H1 (cell line): ENCODE measurements around the gene FRMD4A. TPM values are rescaled to one million over a fixed set of nuclear protein-coding genes. Genes with fewer than 3 reads are reported as not detected.

Experiments
- CTCF ChIA-PET: fragments of 300-600 bp; sonication (Branson Sonifier 250); formaldehyde crosslinking; loops from one replicate; lab custom pipeline; 2021; ENCODE audit not compliant: partially characterized antibody; lab: Charles Lee
- POLR2A ChIA-PET: fragments of 300-600 bp; sonication (Branson Sonifier 250); formaldehyde crosslinking; loops from one replicate; lab custom pipeline; 2021; ENCODE audit warnings: inconsistent platforms; ENCODE audit not compliant: partially characterized antibody; lab: Charles Lee
- DNase-seq, 2 experiments: peaks; one replicate each; pipeline versions ENCODE4 v3.0.0 to v3.0.0-alpha.2; 2010 to 2022; ENCODE audit warnings: low spot score in 2 of 2, low read depth in 1 of 2, mixed read lengths in 1 of 2
- FAIRE-seq: peaks from 2 replicates; lab custom pipeline; 2011; peaks lifted over from hg19 to GRCh38; lab: Jason Lieb, UNC
- H2AFZ ChIP-seq: 2 replicates; pipeline ENCODE4 v1.8.1; 2012; ENCODE audit warnings: low read length, inconsistent platforms
- H2AK5ac ChIP-seq: 2 replicates; pipeline ENCODE4 v1.6.1; 2013; ENCODE audit warnings: low read depth, low read length
- H2BK120ac ChIP-seq: replicated peaks from 2 replicates; pipeline ENCODE3; 2013; ENCODE audit warnings: low read depth, low read length, inconsistent platforms
- H2BK12ac ChIP-seq: 2 replicates; pipeline ENCODE4 v1.6.1; 2013; ENCODE audit warnings: low read depth, low read length
- H2BK15ac ChIP-seq: 2 replicates; pipeline ENCODE4 v1.6.1; 2013; ENCODE audit warnings: low read length
- H2BK20ac ChIP-seq: 2 replicates; pipeline ENCODE4 v1.6.1; 2013; ENCODE audit warnings: low read length
- H2BK5ac ChIP-seq: 2 replicates; pipeline ENCODE4 v1.6.1; 2013; ENCODE audit warnings: low read depth, low read length
- H3K14ac ChIP-seq: 2 replicates; pipeline ENCODE4 v1.6.1; 2013; ENCODE audit warnings: inconsistent platforms; ENCODE audit not compliant: insufficient read length
- H3K18ac ChIP-seq: 2 replicates; pipeline ENCODE4 v1.6.1; 2013; ENCODE audit warnings: low read length; ENCODE audit errors: extremely low read depth
- H3K23ac ChIP-seq: 2 replicates; pipeline ENCODE4 v1.6.1; 2013; ENCODE audit warnings: inconsistent platforms; ENCODE audit not compliant: insufficient read length
- H3K23me2 ChIP-seq: 2 replicates; pipeline ENCODE4 v1.6.1; 2013; ENCODE audit warnings: low read depth, low read length
- H3K27ac ChIP-seq: 2 replicates; pipeline ENCODE4 v1.6.1; 2011; ENCODE audit warnings: low read depth, low read length, inconsistent platforms
- H3K27me3 ChIP-seq, 4 experiments: replicated peaks in 1 of 4; 1 replicate in 1 of 4; 2 replicates in 3 of 4; pipeline versions ENCODE4 v1.6.1 to v1.8.1; 2011 to 2013; ENCODE audit warnings: low read length in 3 of 4, mild to moderate bottlenecking in 3 of 4, inconsistent platforms in 2 of 4, mixed read lengths in 2 of 4, moderate library complexity in 1 of 4; ENCODE audit not compliant: control insufficient read depth in 3 of 4, insufficient read depth in 3 of 4; ENCODE audit errors: extremely low read depth in 1 of 4
- H3K36me3 ChIP-seq, 4 experiments: 2 replicates each; pipeline versions ENCODE4 v1.6.1 to v1.8.1; 2011 to 2013; ENCODE audit warnings: mild to moderate bottlenecking in 4 of 4, low read length in 3 of 4, moderate library complexity in 2 of 4, control low read depth in 1 of 4, inconsistent platforms in 1 of 4; ENCODE audit not compliant: insufficient read depth in 4 of 4, control insufficient read depth in 2 of 4
- H3K4ac ChIP-seq: replicated peaks from 2 replicates; pipeline ENCODE3; 2013; ENCODE audit warnings: low read length, low read depth, mixed read lengths, inconsistent platforms; ENCODE audit not compliant: insufficient read length
- H3K4me1 ChIP-seq, 4 experiments: replicated peaks in 1 of 4; 1 replicate in 1 of 4; 2 replicates in 3 of 4; pipeline versions ENCODE4 v1.6.1 to v1.8.1; 2011 to 2013; ENCODE audit warnings: low read length in 3 of 4, inconsistent platforms in 2 of 4, mixed read lengths in 1 of 4; ENCODE audit not compliant: insufficient read depth in 4 of 4, control insufficient read depth in 3 of 4
- H3K4me2 ChIP-seq, 2 experiments: 2 replicates each; pipeline versions ENCODE4 v1.6.1 to v1.8.1; 2011 to 2013; ENCODE audit warnings: low read depth in 2 of 2, low read length in 2 of 2, control low read depth in 1 of 2, inconsistent platforms in 1 of 2, mild to moderate bottlenecking in 1 of 2; ENCODE audit not compliant: insufficient read depth in 1 of 2
- H3K4me3 ChIP-seq, 4 experiments: fragments of 200-600, 300-600 bp in 1 of 4; sonication (generic), shearing (Covaris generic), sonication (Bioruptor Twin) in 1 of 4; 2 replicates each; pipeline versions ENCODE4 v1.5.1 to v1.8.1; 2011 to 2016; ENCODE audit warnings: low read length in 4 of 4, low read depth in 3 of 4, control low read depth in 2 of 4, inconsistent platforms in 2 of 4, mild to moderate bottlenecking in 2 of 4, mixed read lengths in 1 of 4, moderate library complexity in 1 of 4; ENCODE audit not compliant: insufficient read depth in 2 of 4; ENCODE audit errors: extremely low read depth in 1 of 4
- H3K56ac ChIP-seq: replicated peaks from 2 replicates; pipeline ENCODE3; 2013; ENCODE audit warnings: low read depth, mild to moderate bottlenecking, mixed read lengths, low read length, inconsistent platforms; ENCODE audit not compliant: insufficient read length
- H3K79me1 ChIP-seq: 2 replicates; pipeline ENCODE4 v1.6.1; 2013; ENCODE audit warnings: low read depth, low read length, control low read depth
- H3K79me2 ChIP-seq, 2 experiments: 2 replicates each; pipeline versions ENCODE4 v1.6.1 to v1.8.1; 2012 to 2013; ENCODE audit warnings: low read length in 2 of 2, mild to moderate bottlenecking in 2 of 2, inconsistent platforms in 1 of 2; ENCODE audit not compliant: insufficient read depth in 2 of 2, control insufficient read depth in 1 of 2
- H3K9ac ChIP-seq, 4 experiments: replicated peaks in 1 of 4; 1 replicate in 1 of 4; 2 replicates in 3 of 4; pipeline versions ENCODE4 v1.6.1 to v1.8.1; 2011 to 2013; ENCODE audit warnings: low read depth in 3 of 4, low read length in 3 of 4, control low read depth in 2 of 4, mild to moderate bottlenecking in 2 of 4, moderate library complexity in 2 of 4, inconsistent platforms in 1 of 4; ENCODE audit errors: extremely low read depth in 1 of 4
- H3K9me3 ChIP-seq, 2 experiments: 2 replicates each; pipeline versions ENCODE4 v1.6.1 to v1.8.1; 2012 to 2013; ENCODE audit warnings: mild to moderate bottlenecking in 2 of 2, moderate library complexity in 2 of 2, control low read depth in 1 of 2, inconsistent platforms in 1 of 2, low read depth in 1 of 2, low read length in 1 of 2, mixed read lengths in 1 of 2; ENCODE audit not compliant: insufficient read depth in 2 of 2
- H4K20me1 ChIP-seq, 2 experiments: replicated peaks in 1 of 2; 2 replicates each; pipeline versions ENCODE3 to v1.8.1; 2011 to 2013; ENCODE audit warnings: inconsistent platforms in 2 of 2, low read length in 2 of 2, mild to moderate bottlenecking in 1 of 2; ENCODE audit not compliant: insufficient read depth in 2 of 2, control insufficient read depth in 1 of 2
- H4K5ac ChIP-seq: 2 replicates; pipeline ENCODE4 v1.6.1; 2013; ENCODE audit warnings: low read length, low read depth, mixed read lengths, inconsistent platforms; ENCODE audit not compliant: insufficient read length
- H4K8ac ChIP-seq: 2 replicates; pipeline ENCODE4 v1.8.0; 2013; ENCODE audit warnings: mild to moderate bottlenecking, moderate library complexity, low read length, inconsistent platforms; ENCODE audit not compliant: insufficient read depth; ENCODE audit errors: extremely low read depth
- H4K91ac ChIP-seq: replicated peaks from 2 replicates; pipeline ENCODE3; 2013; ENCODE audit warnings: low read length, mixed read lengths, inconsistent platforms; ENCODE audit not compliant: insufficient read length
- CBX8 ChIP-seq: fragments of 300-800, 300-1000 bp; sonication (generic); IDR thresholded peaks from 2 replicates; pipeline ENCODE4 v1.7.1; 2016; ENCODE audit warnings: low read depth, low read length, borderline replicate concordance
- GABPA ChIP-seq: IDR thresholded peaks from 2 replicates; pipeline ENCODE4 v1.6.1; 2011; ENCODE audit warnings: mild to moderate bottlenecking, low read length, moderate library complexity, borderline replicate concordance; ENCODE audit not compliant: insufficient read depth
- HDAC2 ChIP-seq, 2 experiments: fragments of 300-600 bp in 1 of 2; sonication (generic) in 1 of 2; IDR thresholded peaks; 2 replicates each; pipeline ENCODE4 v1.6.1; 2011 to 2012; ENCODE audit warnings: low read depth in 2 of 2, low read length in 2 of 2, mild to moderate bottlenecking in 2 of 2, moderate library complexity in 2 of 2, borderline replicate concordance in 1 of 2, inconsistent platforms in 1 of 2
- JUN ChIP-seq: IDR thresholded peaks from 2 replicates; pipeline ENCODE4 v1.6.1; 2011; ENCODE audit warnings: low read depth, mild to moderate bottlenecking, improper control_type of control experiment, low read length
- KDM1A ChIP-seq: fragments of 200-600, 300-600 bp; sonication (generic); IDR thresholded peaks from 2 replicates; pipeline ENCODE4 v1.7.1; 2016; ENCODE audit warnings: mild to moderate bottlenecking, low read length, borderline replicate concordance
- NRF1 ChIP-seq: IDR thresholded peaks from 2 replicates; pipeline ENCODE4 v1.6.1; 2011; ENCODE audit warnings: mild to moderate bottlenecking, low read depth, low read length, improper control_type of control experiment
- SIN3A ChIP-seq, 2 experiments: IDR thresholded peaks in 1 of 2; conservative IDR thresholded peaks in 1 of 2; 2 replicates each; pipeline ENCODE4 v1.6.1; 2011 to 2012; ENCODE audit warnings: low read length in 2 of 2, improper control_type of control experiment in 1 of 2, low read depth in 1 of 2, mild to moderate bottlenecking in 1 of 2
- TBP ChIP-seq: IDR thresholded peaks from 2 replicates; pipeline ENCODE4 v1.6.1; 2011; ENCODE audit warnings: low read depth, low read length, improper control_type of control experiment
- TCF12 ChIP-seq: IDR thresholded peaks from 2 replicates; pipeline ENCODE4 v1.6.1; 2011; ENCODE audit warnings: low read depth, mild to moderate bottlenecking, low read length
- TEAD4 ChIP-seq: IDR thresholded peaks from 2 replicates; pipeline ENCODE4 v1.6.1; 2012; ENCODE audit warnings: low read depth, low read length, inconsistent platforms, mixed read lengths
- ZNF274 ChIP-seq: IDR thresholded peaks from 2 replicates; pipeline ENCODE4 v1.7.0; 2012; ENCODE audit warnings: low read length, borderline replicate concordance; ENCODE audit errors: extremely low read depth
- WGBS, 2 experiments: shearing (Covaris generic) in 1 of 2; methylation state at CpG; one replicate each; pipeline versions ENCODE4 v1.1.6 to v1.1.7; 2013 to 2015; ENCODE audit warnings: low lambda C conversion rate in 2 of 2, mixed read lengths in 2 of 2, inconsistent platforms in 1 of 2, low coverage in 1 of 2, missing lambda C conversion rate in 1 of 2; ENCODE audit not compliant: insufficient replicate concordance in 2 of 2, insufficient coverage in 1 of 2, insufficient read length in 1 of 2; ENCODE audit errors: extremely low coverage in 1 of 2, missing lambda C conversion rate in 1 of 2; 5-methylcytosine and 5-hydroxymethylcytosine counted together
- polyA plus RNA-seq, 7 experiments: library from polyadenylated mRNA; depleted of rRNA in 3 of 7; stranded (reverse) in 5 of 7; unstranded in 2 of 7; fragments of >200 nt in 5 of 7; fragments of 200-250 nt in 2 of 7; gene quantifications; 1 replicate in 5 of 7; 2 replicates in 1 of 7; 4 replicates in 1 of 7; pipeline versions ENCODE4 v1.2.1 to v1.2.3, GENCODE V29; 2011 to 2013; ENCODE audit warnings: missing spikeins in 2 of 7, mixed read lengths in 2 of 7
- total RNA-seq: library from RNA; stranded (reverse); fragmentation: NEBNext Ultra II Directional; extraction: Animal tissue kit (Norgen Biotek cat#: 25700); gene quantifications from 2 replicates; pipeline ENCODE4 v1.2.1, GENCODE V29; 2021

Gene FRMD4A
- total and polyA plus RNA-seq, 2 of the 8 experiments (the other 6 are each of a cell fraction or from before 2014, with no cell fraction given): 38.6 to 39.6 TPM

- no peak for DNase-seq
- WGBS, 2 experiments: 75% methylated on average over 2 of the region's 2 CpGs; no CpG with 5 or more reads in 1 of the 2 experiments
Measured at GRCh38 chr10:14047431-14047830, 283.3 kb downstream of the FRMD4A start.

More at GRCh38 chr10:14047431-14047830, 283.3 kb downstream of the FRMD4A start:
- H2BK12ac ChIP-seq: no peak overlapping the region
- no peaks in the 10 kb centered on the region for H3K9me3 ChIP-seq
- FAIRE-seq: no peak
- CTCF ChIA-PET: no interaction called here
- no peak overlapping the region for H4K5ac ChIP-seq
- no peak overlapping the region for H3K14ac ChIP-seq
- no peak overlapping the region for H2BK20ac ChIP-seq
- H3K27ac ChIP-seq: no peak overlapping the region
- no peaks in the 10 kb centered on the region for H3K79me2 ChIP-seq
- no peaks in the 10 kb centered on the region for H3K23me2 ChIP-seq
- no peak overlapping the region for H2BK5ac ChIP-seq
- no peaks in the 10 kb centered on the region for H3K79me1 ChIP-seq
- H3K18ac ChIP-seq: no peak overlapping the region
- no peak overlapping the region for H2BK15ac ChIP-seq
- H3K23ac ChIP-seq: no peak overlapping the region
- POLR2A ChIA-PET: no interaction called here
- H3K56ac ChIP-seq: no peak overlapping the region
- H4K91ac ChIP-seq: no peak overlapping the region
- peaks cover 0 to 2% of the 10 kb centered on the region in 2 experiments for H4K20me1 ChIP-seq
- no peaks in the 10 kb centered on the region for H3K36me3 ChIP-seq
- no peak overlapping the region; a peak in 1 of 7 replicates for H3K9ac ChIP-seq
- H3K4me3 ChIP-seq: no peak overlapping the region
- H3K4ac ChIP-seq: no peak overlapping the region
- no peak overlapping the region for H4K8ac ChIP-seq
- TF ChIP-seq HDAC2 (IDR thresholded peaks at IDR 0.05; ENCODE audit: borderline replicate concordance in 1 of 2, low read depth in 2 of 2, low read length in 2 of 2) (no peak), ZNF274 (no peak), TEAD4 (no peak), TCF12 (no peak), KDM1A (no peak), SIN3A (conservative IDR thresholded peaks at IDR 0.05 in 1 of 2, IDR thresholded peaks at IDR 0.05 in 1 of 2; ENCODE audit: low read depth in 1 of 2, low read length in 2 of 2) (no peak), JUN (no peak), CBX8 (no peak), NRF1 (no peak), TBP (no peak), GABPA (no peak)
- TF ChIP-seq, all 59 proteins: peak for 0
- no peak overlapping the region for H3K4me2 ChIP-seq
- H2AFZ ChIP-seq: no peak overlapping the region
- no peak overlapping the region for H2BK120ac ChIP-seq
- H3K27me3 ChIP-seq: no peaks in the 10 kb centered on the region
- no peak overlapping the region for H2AK5ac ChIP-seq
- H3K4me1 ChIP-seq: no peaks in the 10 kb centered on the region
